ENCODE data around the gene AGO4.
"Not testable (repeated sequence)": the region's sequence is repeated elsewhere in the genome, so short reads cannot be mapped to it uniquely, and the experiment has no call there.

Gene AGO4

DNA sequence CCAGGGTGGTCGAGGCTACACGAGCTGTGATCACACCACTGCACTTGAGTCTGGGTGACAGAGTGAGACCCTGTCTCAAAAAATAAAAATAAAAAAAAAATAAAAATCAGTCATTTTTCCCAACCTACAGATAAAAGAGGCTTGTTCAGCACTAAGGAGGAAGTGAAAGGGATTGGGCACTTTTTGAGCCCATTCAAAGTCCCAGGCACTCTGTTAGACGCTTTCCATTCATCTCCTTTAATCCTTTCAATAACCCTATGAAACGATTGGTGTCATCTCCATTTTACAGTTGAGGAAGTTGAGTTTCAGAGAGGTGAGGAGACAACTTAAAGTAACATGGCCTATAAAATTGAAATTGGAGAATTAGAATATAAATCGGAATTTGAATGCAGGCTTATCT, 10.4 kb upstream of the AGO4 start:
- H3K4me3 ChIP-seq (replicated peaks in 1 of 2; ENCODE audit: low read depth in 2 of 2, low read length in 2 of 2) = no peak overlapping the region
- TF ChIP-seq, protein P1, sequence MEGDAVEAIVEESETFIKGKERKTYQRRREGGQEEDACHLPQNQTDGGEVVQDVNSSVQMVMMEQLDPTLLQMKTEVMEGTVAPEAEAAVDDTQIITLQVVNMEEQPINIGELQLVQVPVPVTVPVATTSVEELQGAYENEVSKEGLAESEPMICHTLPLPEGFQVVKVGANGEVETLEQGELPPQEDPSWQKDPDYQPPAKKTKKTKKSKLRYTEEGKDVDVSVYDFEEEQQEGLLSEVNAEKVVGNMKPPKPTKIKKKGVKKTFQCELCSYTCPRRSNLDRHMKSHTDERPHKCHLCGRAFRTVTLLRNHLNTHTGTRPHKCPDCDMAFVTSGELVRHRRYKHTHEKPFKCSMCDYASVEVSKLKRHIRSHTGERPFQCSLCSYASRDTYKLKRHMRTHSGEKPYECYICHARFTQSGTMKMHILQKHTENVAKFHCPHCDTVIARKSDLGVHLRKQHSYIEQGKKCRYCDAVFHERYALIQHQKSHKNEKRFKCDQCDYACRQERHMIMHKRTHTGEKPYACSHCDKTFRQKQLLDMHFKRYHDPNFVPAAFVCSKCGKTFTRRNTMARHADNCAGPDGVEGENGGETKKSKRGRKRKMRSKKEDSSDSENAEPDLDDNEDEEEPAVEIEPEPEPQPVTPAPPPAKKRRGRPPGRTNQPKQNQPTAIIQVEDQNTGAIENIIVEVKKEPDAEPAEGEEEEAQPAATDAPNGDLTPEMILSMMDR (IDR thresholded peaks at IDR 0.05; ENCODE audit: low read depth, low read length) = no peak
- DNase-seq (ENCODE audit: low read depth in 2 of 2) = no peak

GRCh38 chr1:35798019-35798418, 9.8 kb upstream of the AGO4 start:
- DNase-seq (ENCODE audit: low read depth in 2 of 2); H3K4me3 ChIP-seq (replicated peaks in 1 of 2; ENCODE audit: low read depth in 2 of 2, low read length in 2 of 2): not testable (repeated sequence)

GRCh38 chr1:35800167-35800887, 7.5 kb upstream of the AGO4 start:
- not testable (repeated sequence) for H3K4me3 ChIP-seq (replicated peaks in 1 of 2; ENCODE audit: low read depth in 2 of 2, low read length in 2 of 2); DNase-seq (ENCODE audit: low read depth in 2 of 2)

DNA sequence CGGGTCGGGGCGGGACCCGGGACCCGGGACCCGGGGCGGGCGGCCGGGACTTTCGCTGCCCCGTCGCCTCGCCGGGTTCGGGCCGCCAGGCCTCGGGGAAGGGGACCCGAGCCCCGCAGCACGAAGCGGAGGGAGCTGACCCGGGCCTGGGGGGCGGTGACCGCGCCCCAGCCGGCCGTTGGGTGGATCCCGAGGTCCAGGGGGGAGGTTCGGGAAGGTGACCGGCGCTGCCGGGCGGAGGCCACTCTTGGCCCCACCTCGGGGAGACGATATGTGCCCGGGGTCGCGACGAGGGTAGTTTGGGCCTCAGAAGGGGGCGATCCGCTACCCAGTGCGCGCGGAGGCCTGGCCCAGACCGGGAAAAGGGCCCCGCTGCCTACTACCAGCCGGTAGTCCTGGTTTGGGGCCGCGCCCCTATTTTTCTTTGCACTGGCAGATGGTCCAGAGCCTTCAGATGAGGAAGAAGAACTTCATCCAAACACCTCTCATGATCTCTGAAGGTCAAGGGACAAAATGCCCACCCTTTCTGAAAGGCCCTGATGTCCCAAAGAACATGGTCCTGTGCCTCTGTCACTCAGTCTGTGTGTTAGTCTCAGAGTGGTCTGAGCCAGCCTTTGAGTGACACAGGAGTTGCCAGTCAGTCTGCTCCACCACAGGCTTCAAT, 766 bp downstream of the AGO4 start:
- peak; percentile 25 to 26 for DNase-seq (ENCODE audit: low read depth in 2 of 2)
- TF ChIP-seq, protein P1 (IDR thresholded peaks at IDR 0.05; ENCODE audit: low read depth, low read length) = no peak

GRCh38 chr1:35809114-35810095, 1.6 kb downstream of the AGO4 start:
- peak in 1 of 2 donors; percentile 5 for DNase-seq (ENCODE audit: low read depth in 2 of 2)

More for the DNA sequence above, 766 bp downstream of the AGO4 start:
- peak overlapping the region; percentile 78 to 79 for H3K4me3 ChIP-seq (replicated peaks in 1 of 2; ENCODE audit: low read depth in 2 of 2, low read length in 2 of 2)

DNA sequence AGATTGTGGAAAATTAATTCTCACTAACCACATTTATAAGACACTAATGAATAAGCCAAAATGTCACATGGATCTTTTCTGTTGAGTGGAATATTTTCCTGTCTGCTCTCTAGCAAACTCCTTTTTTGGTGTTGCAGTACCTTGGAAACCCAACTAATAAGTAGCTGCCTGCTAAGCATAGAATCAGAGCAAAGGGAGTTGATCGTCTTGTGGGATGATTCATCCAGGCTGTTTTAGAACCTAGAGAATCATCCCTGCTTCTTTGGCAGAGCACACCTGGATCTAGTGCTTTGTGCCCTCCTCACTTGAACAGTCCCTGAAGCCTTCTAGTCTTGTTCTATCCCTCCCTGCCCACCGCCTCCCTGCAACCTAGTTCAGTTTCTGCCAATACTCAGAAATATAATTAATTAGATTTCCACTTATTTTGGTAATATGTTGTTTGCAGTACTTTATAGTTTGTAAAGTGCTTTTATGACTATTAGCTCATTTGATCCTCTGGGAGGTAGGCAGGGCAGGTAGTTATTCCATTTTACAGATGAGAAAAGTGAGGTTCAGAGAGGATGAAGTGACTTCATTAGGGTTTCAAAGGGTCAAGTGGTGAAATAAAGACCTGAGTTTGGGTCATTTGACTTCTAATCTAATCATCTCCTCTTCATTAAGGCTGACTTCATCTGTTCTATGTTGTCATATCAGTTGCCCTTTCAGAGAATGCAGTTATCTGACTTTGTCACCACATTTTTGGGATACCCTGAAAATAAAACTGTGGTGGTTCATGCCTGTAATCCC, 2.5 kb downstream of the AGO4 start:
- H3K4me3 ChIP-seq (replicated peaks in 1 of 2; ENCODE audit: low read depth in 2 of 2, low read length in 2 of 2) = no peak overlapping the region
- TF ChIP-seq, protein P1 (IDR thresholded peaks at IDR 0.05; ENCODE audit: low read depth, low read length) = no peak
- DNase-seq (ENCODE audit: low read depth in 2 of 2) = peak; percentile 21 to 46

More at GRCh38 chr1:35809114-35810095, 1.6 kb downstream of the AGO4 start:
- H3K4me3 ChIP-seq (replicated peaks in 1 of 2; ENCODE audit: low read depth in 2 of 2, low read length in 2 of 2) = peak overlapping the region; percentile 78 to 79
- TF ChIP-seq, protein P1 (IDR thresholded peaks at IDR 0.05; ENCODE audit: low read depth, low read length) = no peak

- DNase-seq (ENCODE audit: low read depth in 2 of 2); H3K4me3 ChIP-seq (replicated peaks in 1 of 2; ENCODE audit: low read depth in 2 of 2, low read length in 2 of 2): not testable (repeated sequence)
Observed at GRCh38 chr1:35812754-35813153, 4.9 kb downstream of the AGO4 start.

All from cardiac fibroblast (primary cell).